Erythroblast (primary cell): ENCODE measurements around the gene ADISSP.

ENCODE experiments used
- GATA1 ChIP-seq: IDR thresholded peaks from 2 replicates; pipeline ENCODE4 v1.6.1; 2011; ENCODE audit warnings: low read depth, mild to moderate bottlenecking, control low read depth, low read length, moderate library complexity
- POLR2A ChIP-seq: IDR thresholded peaks from 2 replicates; pipeline ENCODE4 v1.6.1; 2011; ENCODE audit warnings: mild to moderate bottlenecking, low read length

DNA sequence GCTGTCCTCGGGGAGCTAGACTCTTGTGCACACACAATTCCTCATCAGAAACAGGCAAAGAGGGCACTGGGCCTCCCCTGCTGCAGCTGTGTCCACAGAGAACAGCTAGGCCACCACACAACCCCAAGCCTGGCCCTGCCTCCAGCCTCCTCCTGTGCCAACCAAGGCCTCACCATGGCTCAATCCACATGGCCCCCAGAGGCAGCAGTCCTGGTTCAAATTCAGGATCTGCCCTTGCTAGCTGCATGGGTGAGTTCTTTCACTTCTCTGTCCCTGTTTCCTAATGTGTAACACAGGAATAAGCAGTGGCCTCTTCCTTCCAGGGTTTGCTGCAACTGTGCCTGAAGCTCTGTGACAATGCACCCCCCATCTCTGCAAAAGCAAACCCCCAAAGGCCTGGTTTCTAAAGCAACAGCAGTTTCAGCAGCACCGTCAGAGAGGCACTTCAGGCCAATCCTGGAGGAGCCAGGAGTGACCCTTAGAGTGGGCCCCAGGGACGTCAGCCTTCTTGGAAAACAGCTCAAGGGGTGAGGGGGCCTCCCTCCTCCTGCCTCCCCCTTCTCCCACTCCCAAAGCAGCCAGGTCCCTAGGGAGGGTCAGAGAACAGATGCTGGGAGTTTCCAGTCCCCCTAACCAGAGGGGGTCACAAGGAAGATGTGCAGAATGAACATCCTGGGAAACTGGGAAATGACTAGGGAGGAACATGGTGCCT is 2.2 kb downstream of the ADISSP start:
- TF ChIP-seq POLR2A (no peak), GATA1 (no peak)
